Measurements from ENCODE around the gene XIRP2. TPM values are rescaled to one million over a fixed set of nuclear protein-coding genes. Genes with fewer than 3 reads are reported as not detected.

The XIRP2 gene
- total RNA-seq, 1 experiment from 2014 or later, result not detected

GRCh38 chr2:166882851-166883250 is 5.4 kb upstream of the XIRP2 start:
- no peaks in the 10 kb centered on the region for H3K9me2 ChIP-seq (ENCODE audit: insufficient read depth)
- no peak overlapping the region for H2AFZ ChIP-seq (ENCODE audit: low read depth, low read length, poor library complexity, severe bottlenecking)
- no peak overlapping the region for H3K27ac ChIP-seq (ENCODE audit: low read depth, low read length)
- H3K9ac ChIP-seq (ENCODE audit: low read length), result no peak overlapping the region
- ChIA-PET POLR2A (no interaction called here), CTCF (no interaction called here), RAD21 (ENCODE audit: low non-redundant PET in 1 of 2, low total read pairs in 2 of 2, uncharacterized antibody in 2 of 2, unreplicated experiment in 2 of 2) (no interaction called here)
- BruUV-seq (replicated peaks), result no TSS peak
- no peaks in the 10 kb centered on the region for H3K36me3 ChIP-seq (ENCODE audit: control insufficient read depth in 1 of 2, insufficient read depth in 2 of 2, low read length in 2 of 2)
- H3K79me2 ChIP-seq (ENCODE audit: insufficient read depth, low read length), result no peaks in the 10 kb centered on the region
- peaks cover 3% of the 10 kb centered on the region in 2 experiments; a peak in 2 of 4 replicates for H3K9me3 ChIP-seq (ENCODE audit: control insufficient read depth in 1 of 2, insufficient read depth in 1 of 2, low read depth in 1 of 2, low read length in 2 of 2)
- no peak overlapping the region for H3K4me2 ChIP-seq (ENCODE audit: low read length)
- ATAC-seq (no peak), DNase-seq (ENCODE audit: low read depth, low spot score) (no peak)
- H3K27me3 ChIP-seq (ENCODE audit: insufficient read depth, low read length), result no peaks in the 10 kb centered on the region
- H3K4me1 ChIP-seq (ENCODE audit: control insufficient read depth in 1 of 2, insufficient read depth in 2 of 2, low read length in 2 of 2), result no peaks in the 10 kb centered on the region
- no peaks in the 10 kb centered on the region for H4K20me1 ChIP-seq (ENCODE audit: insufficient read depth)
- intact Hi-C loops (cut with micrococcal nuclease), result no loop called here
- no peak overlapping the region for H3K4me3 ChIP-seq (replicated peaks in 1 of 2; ENCODE audit: low read depth in 1 of 2, low read length in 2 of 2)
- TF ChIP-seq, protein P1, sequence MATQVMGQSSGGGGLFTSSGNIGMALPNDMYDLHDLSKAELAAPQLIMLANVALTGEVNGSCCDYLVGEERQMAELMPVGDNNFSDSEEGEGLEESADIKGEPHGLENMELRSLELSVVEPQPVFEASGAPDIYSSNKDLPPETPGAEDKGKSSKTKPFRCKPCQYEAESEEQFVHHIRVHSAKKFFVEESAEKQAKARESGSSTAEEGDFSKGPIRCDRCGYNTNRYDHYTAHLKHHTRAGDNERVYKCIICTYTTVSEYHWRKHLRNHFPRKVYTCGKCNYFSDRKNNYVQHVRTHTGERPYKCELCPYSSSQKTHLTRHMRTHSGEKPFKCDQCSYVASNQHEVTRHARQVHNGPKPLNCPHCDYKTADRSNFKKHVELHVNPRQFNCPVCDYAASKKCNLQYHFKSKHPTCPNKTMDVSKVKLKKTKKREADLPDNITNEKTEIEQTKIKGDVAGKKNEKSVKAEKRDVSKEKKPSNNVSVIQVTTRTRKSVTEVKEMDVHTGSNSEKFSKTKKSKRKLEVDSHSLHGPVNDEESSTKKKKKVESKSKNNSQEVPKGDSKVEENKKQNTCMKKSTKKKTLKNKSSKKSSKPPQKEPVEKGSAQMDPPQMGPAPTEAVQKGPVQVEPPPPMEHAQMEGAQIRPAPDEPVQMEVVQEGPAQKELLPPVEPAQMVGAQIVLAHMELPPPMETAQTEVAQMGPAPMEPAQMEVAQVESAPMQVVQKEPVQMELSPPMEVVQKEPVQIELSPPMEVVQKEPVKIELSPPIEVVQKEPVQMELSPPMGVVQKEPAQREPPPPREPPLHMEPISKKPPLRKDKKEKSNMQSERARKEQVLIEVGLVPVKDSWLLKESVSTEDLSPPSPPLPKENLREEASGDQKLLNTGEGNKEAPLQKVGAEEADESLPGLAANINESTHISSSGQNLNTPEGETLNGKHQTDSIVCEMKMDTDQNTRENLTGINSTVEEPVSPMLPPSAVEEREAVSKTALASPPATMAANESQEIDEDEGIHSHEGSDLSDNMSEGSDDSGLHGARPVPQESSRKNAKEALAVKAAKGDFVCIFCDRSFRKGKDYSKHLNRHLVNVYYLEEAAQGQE (IDR thresholded peaks at IDR 0.05; ENCODE audit: low read depth), result no peak
- TF ChIP-seq FOSL1 (IDR thresholded peaks at IDR 0.05; ENCODE audit: low read depth) (no peak), JUND (IDR thresholded peaks at IDR 0.05) (no peak), SP1 (IDR thresholded peaks at IDR 0.05; ENCODE audit: low read depth) (no peak), CBX3 (IDR thresholded peaks at IDR 0.05; ENCODE audit: low read depth) (no peak), ZFX (IDR thresholded peaks at IDR 0.05) (no peak)

DNA sequence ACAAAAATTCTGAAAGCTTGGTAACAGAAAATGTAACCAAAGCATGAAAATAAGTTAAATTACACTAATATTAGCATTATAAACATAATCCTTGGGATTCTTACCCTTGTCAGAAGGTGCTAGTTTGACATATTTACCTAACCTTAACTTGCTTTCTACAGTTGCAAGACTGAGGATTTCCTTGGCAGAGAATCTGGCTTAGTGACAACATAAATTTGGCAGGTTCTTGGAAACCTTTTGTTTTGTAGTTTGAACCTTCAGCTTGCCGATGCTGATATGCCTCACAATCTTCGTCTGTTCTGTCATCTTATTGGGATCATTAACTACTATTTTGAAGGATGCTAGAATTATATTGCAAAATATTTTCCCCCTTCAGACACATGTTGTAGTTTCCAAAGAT is 3.4 kb downstream of the XIRP2 start:
- DNase-seq (ENCODE audit: low read depth, low spot score) (no peak), ATAC-seq (no peak)
- Histone ChIP-seq H4K20me1 (ENCODE audit: insufficient read depth) (no peaks in the 10 kb centered on the region; the same call in 1 of the 2 replicates), H3K4me3 (replicated peaks in 1 of 2; ENCODE audit: low read depth in 1 of 2, low read length in 2 of 2) (no peak overlapping the region), H3K36me3 (ENCODE audit: control insufficient read depth in 1 of 2, insufficient read depth in 2 of 2, low read length in 2 of 2) (no peaks in the 10 kb centered on the region), H3K27me3 (ENCODE audit: insufficient read depth, low read length) (no peaks in the 10 kb centered on the region), H3K9me3 (ENCODE audit: control insufficient read depth in 1 of 2, insufficient read depth in 1 of 2, low read depth in 1 of 2, low read length in 2 of 2) (peaks cover 0 to 3% of the 10 kb centered on the region in 2 experiments; a peak in 2 of 4 replicates), H2AFZ (ENCODE audit: low read depth, low read length, poor library complexity, severe bottlenecking) (no peak overlapping the region), H3K27ac (ENCODE audit: low read depth, low read length) (no peak overlapping the region), H3K79me2 (ENCODE audit: insufficient read depth, low read length) (no peaks in the 10 kb centered on the region), H3K4me2 (ENCODE audit: low read length) (no peak overlapping the region), H3K9ac (ENCODE audit: low read length) (no peak overlapping the region), H3K9me2 (ENCODE audit: insufficient read depth) (no peaks in the 10 kb centered on the region), H3K4me1 (ENCODE audit: control insufficient read depth in 1 of 2, insufficient read depth in 2 of 2, low read length in 2 of 2) (no peaks in the 10 kb centered on the region)
- POLR2A ChIA-PET, result no interaction called here
- CTCF ChIA-PET, result no interaction called here
- RAD21 ChIA-PET (ENCODE audit: low non-redundant PET in 1 of 2, low total read pairs in 2 of 2, uncharacterized antibody in 2 of 2, unreplicated experiment in 2 of 2), result no interaction called here
- no TSS peak for BruUV-seq (replicated peaks)
- intact Hi-C loops (cut with micrococcal nuclease), result no loop called here
- TF ChIP-seq EGR1 (IDR thresholded peaks at IDR 0.05; ENCODE audit: low read depth) (no peak), EZH2 (IDR thresholded peaks at IDR 0.05) (no peak), POLR2A (IDR thresholded peaks at IDR 0.05; ENCODE audit: borderline replicate concordance, extremely low read depth, insufficient read depth, insufficient read length) (no peak), POLR2AphosphoS5 (IDR thresholded peaks at IDR 0.05; ENCODE audit: low read depth, low read length) (no peak), CEBPB (IDR thresholded peaks at IDR 0.05; ENCODE audit: low read depth) (no peak), SIN3A (IDR thresholded peaks at IDR 0.05; ENCODE audit: low read depth) (no peak), FOSL1 (IDR thresholded peaks at IDR 0.05; ENCODE audit: low read depth) (no peak), SRF (IDR thresholded peaks at IDR 0.05; ENCODE audit: low read depth) (no peak)
- TF ChIP-seq, protein P1 (IDR thresholded peaks at IDR 0.05; ENCODE audit: low read depth), result no peak
- TF ChIP-seq, protein P2, sequence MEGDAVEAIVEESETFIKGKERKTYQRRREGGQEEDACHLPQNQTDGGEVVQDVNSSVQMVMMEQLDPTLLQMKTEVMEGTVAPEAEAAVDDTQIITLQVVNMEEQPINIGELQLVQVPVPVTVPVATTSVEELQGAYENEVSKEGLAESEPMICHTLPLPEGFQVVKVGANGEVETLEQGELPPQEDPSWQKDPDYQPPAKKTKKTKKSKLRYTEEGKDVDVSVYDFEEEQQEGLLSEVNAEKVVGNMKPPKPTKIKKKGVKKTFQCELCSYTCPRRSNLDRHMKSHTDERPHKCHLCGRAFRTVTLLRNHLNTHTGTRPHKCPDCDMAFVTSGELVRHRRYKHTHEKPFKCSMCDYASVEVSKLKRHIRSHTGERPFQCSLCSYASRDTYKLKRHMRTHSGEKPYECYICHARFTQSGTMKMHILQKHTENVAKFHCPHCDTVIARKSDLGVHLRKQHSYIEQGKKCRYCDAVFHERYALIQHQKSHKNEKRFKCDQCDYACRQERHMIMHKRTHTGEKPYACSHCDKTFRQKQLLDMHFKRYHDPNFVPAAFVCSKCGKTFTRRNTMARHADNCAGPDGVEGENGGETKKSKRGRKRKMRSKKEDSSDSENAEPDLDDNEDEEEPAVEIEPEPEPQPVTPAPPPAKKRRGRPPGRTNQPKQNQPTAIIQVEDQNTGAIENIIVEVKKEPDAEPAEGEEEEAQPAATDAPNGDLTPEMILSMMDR (IDR thresholded peaks at IDR 0.05 in 2 of 3, conservative IDR thresholded peaks at IDR 0.05 in 1 of 3; ENCODE audit: borderline replicate concordance in 1 of 3, insufficient read depth in 1 of 3, low read depth in 2 of 3, low read length in 2 of 3), result no peak
